H1 (cell line): Measurements from ENCODE around the gene STARD9. TPM values are rescaled to one million over a fixed set of nuclear protein-coding genes. Genes with fewer than 3 reads are reported as not detected.

Source experiments
- CTCF ChIA-PET: fragments of 300-600 bp; sonication (Branson Sonifier 250); formaldehyde crosslinking; loops from one replicate; lab custom pipeline; 2021; ENCODE audit not compliant: partially characterized antibody; lab: Charles Lee
- POLR2A ChIA-PET: fragments of 300-600 bp; sonication (Branson Sonifier 250); formaldehyde crosslinking; loops from one replicate; lab custom pipeline; 2021; ENCODE audit warnings: inconsistent platforms; ENCODE audit not compliant: partially characterized antibody; lab: Charles Lee
- DNase-seq, 2 experiments: peaks; one replicate each; pipeline versions ENCODE4 v3.0.0 to v3.0.0-alpha.2; 2010 to 2022; ENCODE audit warnings: low spot score in 2 of 2, low read depth in 1 of 2, mixed read lengths in 1 of 2
- FAIRE-seq: peaks from 2 replicates; lab custom pipeline; 2011; peaks lifted over from hg19 to GRCh38; lab: Jason Lieb, UNC
- H2AFZ ChIP-seq: 2 replicates; pipeline ENCODE4 v1.8.1; 2012; ENCODE audit warnings: low read length, inconsistent platforms
- H2AK5ac ChIP-seq: 2 replicates; pipeline ENCODE4 v1.6.1; 2013; ENCODE audit warnings: low read depth, low read length
- H2BK120ac ChIP-seq: replicated peaks from 2 replicates; pipeline ENCODE3; 2013; ENCODE audit warnings: low read depth, low read length, inconsistent platforms
- H2BK12ac ChIP-seq: 2 replicates; pipeline ENCODE4 v1.6.1; 2013; ENCODE audit warnings: low read depth, low read length
- H2BK15ac ChIP-seq: 2 replicates; pipeline ENCODE4 v1.6.1; 2013; ENCODE audit warnings: low read length
- H2BK20ac ChIP-seq: 2 replicates; pipeline ENCODE4 v1.6.1; 2013; ENCODE audit warnings: low read length
- H2BK5ac ChIP-seq: 2 replicates; pipeline ENCODE4 v1.6.1; 2013; ENCODE audit warnings: low read depth, low read length
- H3K14ac ChIP-seq: 2 replicates; pipeline ENCODE4 v1.6.1; 2013; ENCODE audit warnings: inconsistent platforms; ENCODE audit not compliant: insufficient read length
- H3K18ac ChIP-seq: 2 replicates; pipeline ENCODE4 v1.6.1; 2013; ENCODE audit warnings: low read length; ENCODE audit errors: extremely low read depth
- H3K23ac ChIP-seq: 2 replicates; pipeline ENCODE4 v1.6.1; 2013; ENCODE audit warnings: inconsistent platforms; ENCODE audit not compliant: insufficient read length
- H3K23me2 ChIP-seq: 2 replicates; pipeline ENCODE4 v1.6.1; 2013; ENCODE audit warnings: low read depth, low read length
- H3K27ac ChIP-seq: 2 replicates; pipeline ENCODE4 v1.6.1; 2011; ENCODE audit warnings: low read depth, low read length, inconsistent platforms
- H3K27me3 ChIP-seq, 4 experiments: replicated peaks in 1 of 4; 1 replicate in 1 of 4; 2 replicates in 3 of 4; pipeline versions ENCODE4 v1.6.1 to v1.8.1; 2011 to 2013; ENCODE audit warnings: low read length in 3 of 4, mild to moderate bottlenecking in 3 of 4, inconsistent platforms in 2 of 4, mixed read lengths in 2 of 4, moderate library complexity in 1 of 4; ENCODE audit not compliant: control insufficient read depth in 3 of 4, insufficient read depth in 3 of 4; ENCODE audit errors: extremely low read depth in 1 of 4
- H3K36me3 ChIP-seq, 4 experiments: 2 replicates each; pipeline versions ENCODE4 v1.6.1 to v1.8.1; 2011 to 2013; ENCODE audit warnings: mild to moderate bottlenecking in 4 of 4, low read length in 3 of 4, moderate library complexity in 2 of 4, control low read depth in 1 of 4, inconsistent platforms in 1 of 4; ENCODE audit not compliant: insufficient read depth in 4 of 4, control insufficient read depth in 2 of 4
- H3K4ac ChIP-seq: replicated peaks from 2 replicates; pipeline ENCODE3; 2013; ENCODE audit warnings: low read length, low read depth, mixed read lengths, inconsistent platforms; ENCODE audit not compliant: insufficient read length
- H3K4me1 ChIP-seq, 4 experiments: replicated peaks in 1 of 4; 1 replicate in 1 of 4; 2 replicates in 3 of 4; pipeline versions ENCODE4 v1.6.1 to v1.8.1; 2011 to 2013; ENCODE audit warnings: low read length in 3 of 4, inconsistent platforms in 2 of 4, mixed read lengths in 1 of 4; ENCODE audit not compliant: insufficient read depth in 4 of 4, control insufficient read depth in 3 of 4
- H3K4me2 ChIP-seq, 2 experiments: 2 replicates each; pipeline versions ENCODE4 v1.6.1 to v1.8.1; 2011 to 2013; ENCODE audit warnings: low read depth in 2 of 2, low read length in 2 of 2, control low read depth in 1 of 2, inconsistent platforms in 1 of 2, mild to moderate bottlenecking in 1 of 2; ENCODE audit not compliant: insufficient read depth in 1 of 2
- H3K4me3 ChIP-seq, 4 experiments: fragments of 200-600, 300-600 bp in 1 of 4; sonication (generic), shearing (Covaris generic), sonication (Bioruptor Twin) in 1 of 4; 2 replicates each; pipeline versions ENCODE4 v1.5.1 to v1.8.1; 2011 to 2016; ENCODE audit warnings: low read length in 4 of 4, low read depth in 3 of 4, control low read depth in 2 of 4, inconsistent platforms in 2 of 4, mild to moderate bottlenecking in 2 of 4, mixed read lengths in 1 of 4, moderate library complexity in 1 of 4; ENCODE audit not compliant: insufficient read depth in 2 of 4; ENCODE audit errors: extremely low read depth in 1 of 4
- H3K56ac ChIP-seq: replicated peaks from 2 replicates; pipeline ENCODE3; 2013; ENCODE audit warnings: low read depth, mild to moderate bottlenecking, mixed read lengths, low read length, inconsistent platforms; ENCODE audit not compliant: insufficient read length
- H3K79me1 ChIP-seq: 2 replicates; pipeline ENCODE4 v1.6.1; 2013; ENCODE audit warnings: low read depth, low read length, control low read depth
- H3K79me2 ChIP-seq, 2 experiments: 2 replicates each; pipeline versions ENCODE4 v1.6.1 to v1.8.1; 2012 to 2013; ENCODE audit warnings: low read length in 2 of 2, mild to moderate bottlenecking in 2 of 2, inconsistent platforms in 1 of 2; ENCODE audit not compliant: insufficient read depth in 2 of 2, control insufficient read depth in 1 of 2
- H3K9ac ChIP-seq, 4 experiments: replicated peaks in 1 of 4; 1 replicate in 1 of 4; 2 replicates in 3 of 4; pipeline versions ENCODE4 v1.6.1 to v1.8.1; 2011 to 2013; ENCODE audit warnings: low read depth in 3 of 4, low read length in 3 of 4, control low read depth in 2 of 4, mild to moderate bottlenecking in 2 of 4, moderate library complexity in 2 of 4, inconsistent platforms in 1 of 4; ENCODE audit errors: extremely low read depth in 1 of 4
- H3K9me3 ChIP-seq, 2 experiments: 2 replicates each; pipeline versions ENCODE4 v1.6.1 to v1.8.1; 2012 to 2013; ENCODE audit warnings: mild to moderate bottlenecking in 2 of 2, moderate library complexity in 2 of 2, control low read depth in 1 of 2, inconsistent platforms in 1 of 2, low read depth in 1 of 2, low read length in 1 of 2, mixed read lengths in 1 of 2; ENCODE audit not compliant: insufficient read depth in 2 of 2
- H4K20me1 ChIP-seq, 2 experiments: replicated peaks in 1 of 2; 2 replicates each; pipeline versions ENCODE3 to v1.8.1; 2011 to 2013; ENCODE audit warnings: inconsistent platforms in 2 of 2, low read length in 2 of 2, mild to moderate bottlenecking in 1 of 2; ENCODE audit not compliant: insufficient read depth in 2 of 2, control insufficient read depth in 1 of 2
- H4K5ac ChIP-seq: 2 replicates; pipeline ENCODE4 v1.6.1; 2013; ENCODE audit warnings: low read length, low read depth, mixed read lengths, inconsistent platforms; ENCODE audit not compliant: insufficient read length
- H4K8ac ChIP-seq: 2 replicates; pipeline ENCODE4 v1.8.0; 2013; ENCODE audit warnings: mild to moderate bottlenecking, moderate library complexity, low read length, inconsistent platforms; ENCODE audit not compliant: insufficient read depth; ENCODE audit errors: extremely low read depth
- H4K91ac ChIP-seq: replicated peaks from 2 replicates; pipeline ENCODE3; 2013; ENCODE audit warnings: low read length, mixed read lengths, inconsistent platforms; ENCODE audit not compliant: insufficient read length
- CHD1 ChIP-seq: IDR thresholded peaks from 2 replicates; pipeline ENCODE4 v1.6.1; 2012; ENCODE audit warnings: low read depth, low read length, improper control_type of control experiment
- CTCF ChIP-seq, 3 experiments: IDR thresholded peaks; 1 replicate in 2 of 3; 2 replicates in 1 of 3; pipeline versions ENCODE4 v1.5.1 to v1.6.1; 2011; ENCODE audit warnings: low read length in 3 of 3, mild to moderate bottlenecking in 3 of 3, inconsistent platforms in 2 of 3, low read depth in 1 of 3, moderate library complexity in 1 of 3; ENCODE audit not compliant: insufficient read depth in 1 of 3; ENCODE audit errors: control extremely low read depth in 1 of 3
- RAD21 ChIP-seq, 2 experiments: IDR thresholded peaks in 1 of 2; conservative IDR thresholded peaks in 1 of 2; 2 replicates each; pipeline ENCODE4 v1.6.1; 2011; ENCODE audit warnings: low read depth in 2 of 2, low read length in 2 of 2, improper control_type of control experiment in 1 of 2, inconsistent platforms in 1 of 2, mild to moderate bottlenecking in 1 of 2, moderate library complexity in 1 of 2
- WGBS, 2 experiments: shearing (Covaris generic) in 1 of 2; methylation state at CpG; one replicate each; pipeline versions ENCODE4 v1.1.6 to v1.1.7; 2013 to 2015; ENCODE audit warnings: low lambda C conversion rate in 2 of 2, mixed read lengths in 2 of 2, inconsistent platforms in 1 of 2, low coverage in 1 of 2, missing lambda C conversion rate in 1 of 2; ENCODE audit not compliant: insufficient replicate concordance in 2 of 2, insufficient coverage in 1 of 2, insufficient read length in 1 of 2; ENCODE audit errors: extremely low coverage in 1 of 2, missing lambda C conversion rate in 1 of 2; 5-methylcytosine and 5-hydroxymethylcytosine counted together
- polyA plus RNA-seq, 7 experiments: library from polyadenylated mRNA; depleted of rRNA in 3 of 7; stranded (reverse) in 5 of 7; unstranded in 2 of 7; fragments of >200 nt in 5 of 7; fragments of 200-250 nt in 2 of 7; gene quantifications; 1 replicate in 5 of 7; 2 replicates in 1 of 7; 4 replicates in 1 of 7; pipeline versions ENCODE4 v1.2.1 to v1.2.3, GENCODE V29; 2011 to 2013; ENCODE audit warnings: missing spikeins in 2 of 7, mixed read lengths in 2 of 7
- total RNA-seq: library from RNA; stranded (reverse); fragmentation: NEBNext Ultra II Directional; extraction: Animal tissue kit (Norgen Biotek cat#: 25700); gene quantifications from 2 replicates; pipeline ENCODE4 v1.2.1, GENCODE V29; 2021

STARD9 gene
- total and polyA plus RNA-seq, 2 of the 8 experiments (the other 6 are each of a cell fraction or from before 2014, with no cell fraction given) = 2.8 to 7.0 TPM

GRCh38 chr15:42723068-42723467, 147.7 kb downstream of the STARD9 start:
- no peak for FAIRE-seq
- CTCF ChIA-PET = interaction anchor here (0.7 to 3.4 kb wide), 15 partner anchors 8 to 342 kb away, joined by 3 to 27 read pairs (median 5); no protein-coding TSS in a partner anchor

More at GRCh38 chr15:42723068-42723467, 147.7 kb downstream of the STARD9 start:
- Histone ChIP-seq H2AK5ac (no peak overlapping the region), H2BK120ac (no peak overlapping the region), H3K4me2 (no peak overlapping the region), H3K56ac (no peak overlapping the region), H4K20me1 (peaks cover 2 to 6% of the 10 kb centered on the region in 2 experiments), H3K14ac (no peak overlapping the region), H3K9ac (no peak overlapping the region), H3K27me3 (no peaks in the 10 kb centered on the region), H3K36me3 (peaks cover 8 to 48% (median 30%) of the 10 kb centered on the region in 4 experiments), H3K4me1 (no peaks in the 10 kb centered on the region), H2BK5ac (no peak overlapping the region), H2BK15ac (no peak overlapping the region), H3K4ac (no peak overlapping the region), H4K91ac (no peak overlapping the region), H2AFZ (no peak overlapping the region), H3K18ac (no peak overlapping the region), H4K5ac (no peak overlapping the region), H2BK12ac (no peak overlapping the region), H2BK20ac (no peak overlapping the region), H3K9me3 (no peaks in the 10 kb centered on the region), H3K23me2 (0 out of 2 replicates have a peak, but pooled peaks cover 2% of the 10 kb centered on the region), H3K27ac (no peak overlapping the region), H4K8ac (no peak overlapping the region), H3K4me3 (no peak overlapping the region), H3K79me1 (no peaks in the 10 kb centered on the region), H3K23ac (no peak overlapping the region), H3K79me2 (no peaks in the 10 kb centered on the region)
- DNase-seq = no peak
- POLR2A ChIA-PET = interaction anchor here (0.9 to 5.5 kb wide), 2 partner anchors 9 to 258 kb away, joined by 3 to 27 read pairs; no protein-coding TSS in a partner anchor
- 83% methylated on average over 4 of the region's 4 CpGs; no CpG with 5 or more reads in 1 of the 2 experiments for WGBS, 2 experiments
- TF ChIP-seq RAD21 (IDR thresholded peaks at IDR 0.05 in 1 of 2, conservative IDR thresholded peaks at IDR 0.05 in 1 of 2; ENCODE audit: low read depth in 2 of 2, low read length in 2 of 2) (peak; percentile 22 to 25), CHD1 (no peak), CTCF (IDR thresholded peaks at IDR 0.05; ENCODE audit: control extremely low read depth in 1 of 3, insufficient read depth in 1 of 3, low read depth in 1 of 3, low read length in 3 of 3) (peak in 2 of 3 experiments; percentile 15 to 24; a peak in 2 of 4 replicates)
